HCT116 (cell line): ENCODE results near the gene PSMD2. TPM values are rescaled to one million over a fixed set of nuclear protein-coding genes. Genes with fewer than 3 reads are reported as not detected.

Source experiments
- total RNA-seq: library from RNA; stranded (reverse); gene quantifications from one replicate; pipeline ENCODE4 v1.2.1, GENCODE V29; 2021; ENCODE audit not compliant: unreplicated experiment

Gene PSMD2
- total RNA-seq, 1 experiment from 2014 or later: 402 TPM

Other genes starting within 250 kb of the PSMD2 start
- not detected for gene HTR3C, start 246.2 kb upstream of the PSMD2 start, total RNA-seq
- not detected for gene HTR3E, start 202.2 kb upstream of the PSMD2 start, total RNA-seq
- gene EIF2B5, start 163.9 kb upstream of the PSMD2 start, total RNA-seq: 50.3 TPM
- gene DVL3, start 143.9 kb upstream of the PSMD2 start, total RNA-seq: 60.7 TPM
- 353 TPM for gene AP2M1, start 124.4 kb upstream of the PSMD2 start, total RNA-seq
- gene ABCF3, start 113.0 kb upstream of the PSMD2 start, total RNA-seq: 74.6 TPM
- gene VWA5B2, start 69.7 kb upstream of the PSMD2 start, total RNA-seq: 10.6 TPM
- gene ALG3, start 50.3 kb upstream of the PSMD2 start, total RNA-seq: 56.6 TPM
- gene EEF1AKMT4, start 49.6 kb upstream of the PSMD2 start, total RNA-seq: 10.5 TPM
- gene CAMK2N2, start 37.7 kb upstream of the PSMD2 start, total RNA-seq: 5.1 TPM
- not detected for gene ECE2, start 23.2 kb upstream of the PSMD2 start, total RNA-seq
- 496 TPM for gene EIF4G1, start 15.4 kb downstream of the PSMD2 start, total RNA-seq
- 17.8 TPM for gene FAM131A, start 38.4 kb downstream of the PSMD2 start, total RNA-seq
- gene CLCN2, start 62.4 kb downstream of the PSMD2 start, total RNA-seq: 21.6 TPM
- 156 TPM for gene POLR2H, start 62.5 kb downstream of the PSMD2 start, total RNA-seq
- not detected for gene THPO, start 79.0 kb downstream of the PSMD2 start, total RNA-seq
- 8.0 TPM for gene CHRD, start 80.8 kb downstream of the PSMD2 start, total RNA-seq